ENCODE data around the gene EHBP1.

EHBP1 gene

GRCh38 chr2:62716768-62717167 is 11.3 kb downstream of the EHBP1 start:
- Histone ChIP-seq H3K27ac (no peak overlapping the region), H3K9me3 (ENCODE audit: control insufficient read depth, low read length) (no peaks in the 10 kb centered on the region), H3K79me2 (peaks cover 10% of the 10 kb centered on the region), H2AFZ (no peak overlapping the region), H3K4me1 (no peaks in the 10 kb centered on the region), H3K9ac (no peak overlapping the region), H3K36me3 (ENCODE audit: control insufficient read depth, insufficient read depth, low read length) (no peaks in the 10 kb centered on the region), H3K27me3 (ENCODE audit: control insufficient read depth, insufficient read depth, low read length) (no peaks in the 10 kb centered on the region), H3K4me3 (ENCODE audit: low read depth, low read length) (no peak overlapping the region), H3K4me2 (ENCODE audit: low read length) (no peak overlapping the region)
- TF ChIP-seq CTCF (IDR thresholded peaks at IDR 0.05), result no peak

GRCh38 chr2:62717503-62718081 is 12.1 kb downstream of the EHBP1 start:
- Histone ChIP-seq H3K79me2 (peaks cover 10% of the 10 kb centered on the region), H3K36me3 (ENCODE audit: control insufficient read depth, insufficient read depth, low read length) (no peaks in the 10 kb centered on the region), H3K9ac (no peak overlapping the region), H2AFZ (no peak overlapping the region), H3K9me3 (ENCODE audit: control insufficient read depth, low read length) (no peaks in the 10 kb centered on the region), H3K4me2 (ENCODE audit: low read length) (no peak overlapping the region), H3K27ac (no peak overlapping the region), H3K4me1 (no peaks in the 10 kb centered on the region), H3K27me3 (ENCODE audit: control insufficient read depth, insufficient read depth, low read length) (no peaks in the 10 kb centered on the region), H3K4me3 (ENCODE audit: low read depth, low read length) (no peak overlapping the region)
- TF ChIP-seq CTCF (IDR thresholded peaks at IDR 0.05), result no peak

- H3K4me1 ChIP-seq, result no peaks in the 10 kb centered on the region
Measured at GRCh38 chr2:62718225-62718822, 12.8 kb downstream of the EHBP1 start.

GRCh38 chr2:62719757-62720156 is 14.2 kb downstream of the EHBP1 start:
- Histone ChIP-seq H2AFZ (no peak overlapping the region), H3K27ac (no peak overlapping the region), H3K4me2 (ENCODE audit: low read length) (no peak overlapping the region), H3K4me1 (no peaks in the 10 kb centered on the region), H3K4me3 (ENCODE audit: low read depth, low read length) (no peak overlapping the region), H3K79me2 (peaks cover 14% of the 10 kb centered on the region), H3K36me3 (ENCODE audit: control insufficient read depth, insufficient read depth, low read length) (no peaks in the 10 kb centered on the region), H3K9me3 (ENCODE audit: control insufficient read depth, low read length) (no peaks in the 10 kb centered on the region), H3K9ac (no peak overlapping the region), H3K27me3 (ENCODE audit: control insufficient read depth, insufficient read depth, low read length) (no peaks in the 10 kb centered on the region)
- no peak for TF ChIP-seq CTCF (IDR thresholded peaks at IDR 0.05)

More at GRCh38 chr2:62718225-62718822, 12.8 kb downstream of the EHBP1 start:
- no peak overlapping the region for H3K4me2 ChIP-seq (ENCODE audit: low read length)
- TF ChIP-seq CTCF (IDR thresholded peaks at IDR 0.05), result no peak
- no peak overlapping the region for H3K9ac ChIP-seq
- H3K27ac ChIP-seq, result no peak overlapping the region
- H3K4me3 ChIP-seq (ENCODE audit: low read depth, low read length), result no peak overlapping the region
- no peak overlapping the region for H2AFZ ChIP-seq
- peaks cover 10% of the 10 kb centered on the region for H3K79me2 ChIP-seq
- H3K9me3 ChIP-seq (ENCODE audit: control insufficient read depth, low read length), result no peaks in the 10 kb centered on the region
- H3K27me3 ChIP-seq (ENCODE audit: control insufficient read depth, insufficient read depth, low read length), result no peaks in the 10 kb centered on the region
- no peaks in the 10 kb centered on the region for H3K36me3 ChIP-seq (ENCODE audit: control insufficient read depth, insufficient read depth, low read length)

GRCh38 chr2:62722679-62723078 is 17.2 kb downstream of the EHBP1 start:
- no peaks in the 10 kb centered on the region for H3K36me3 ChIP-seq (ENCODE audit: control insufficient read depth, insufficient read depth, low read length)
- no peak overlapping the region for H3K27ac ChIP-seq
- no peak for TF ChIP-seq CTCF (IDR thresholded peaks at IDR 0.05)
- H2AFZ ChIP-seq, result no peak overlapping the region
- peaks cover 12% of the 10 kb centered on the region for H3K79me2 ChIP-seq
- no peaks in the 10 kb centered on the region for H3K27me3 ChIP-seq (ENCODE audit: control insufficient read depth, insufficient read depth, low read length)
- no peak overlapping the region for H3K4me3 ChIP-seq (ENCODE audit: low read depth, low read length)
- H3K4me2 ChIP-seq (ENCODE audit: low read length), result no peak overlapping the region
- no peak overlapping the region for H3K9ac ChIP-seq
- H3K4me1 ChIP-seq, result no peaks in the 10 kb centered on the region
- H3K9me3 ChIP-seq (ENCODE audit: control insufficient read depth, low read length), result no peaks in the 10 kb centered on the region

Measured in parathyroid adenoma (tissue), 2 donors.